H1 (cell line): ENCODE results near the gene CDC42SE2. TPM values are rescaled to one million over a fixed set of nuclear protein-coding genes. Genes with fewer than 3 reads are reported as not detected.
A peak's percentile ranks its signal among the peaks of the same experiment; 100 is the strongest.

Source experiments
- ASH2L ChIP-seq: fragments of 200-600, 300-600 bp; sonication (generic); IDR thresholded peaks from one replicate; pipeline ENCODE4 v1.7.1; 2017; ENCODE audit warnings: low read length
- BACH1 ChIP-seq: IDR thresholded peaks from 2 replicates; pipeline ENCODE4 v1.6.1; 2012; ENCODE audit warnings: low read length, improper control_type of control experiment
- CREB1 ChIP-seq: IDR thresholded peaks from 2 replicates; pipeline ENCODE4 v1.6.1; 2012; ENCODE audit warnings: inconsistent platforms
- CTBP2 ChIP-seq: IDR thresholded peaks from 2 replicates; pipeline ENCODE4 v1.7.0; 2011; ENCODE audit warnings: borderline replicate concordance, mild to moderate bottlenecking, moderate library complexity, mixed read lengths, low read length; ENCODE audit not compliant: insufficient read depth, insufficient read length
- E2F6 ChIP-seq: IDR thresholded peaks from 2 replicates; pipeline ENCODE4 v1.6.1; 2012; ENCODE audit warnings: inconsistent platforms
- FOSL1 ChIP-seq: IDR thresholded peaks from 2 replicates; pipeline ENCODE4 v1.6.1; 2011; ENCODE audit warnings: mild to moderate bottlenecking, low read depth, low read length, moderate library complexity; ENCODE audit not compliant: insufficient read depth
- GABPA ChIP-seq: IDR thresholded peaks from 2 replicates; pipeline ENCODE4 v1.6.1; 2011; ENCODE audit warnings: mild to moderate bottlenecking, low read length, moderate library complexity, borderline replicate concordance; ENCODE audit not compliant: insufficient read depth
- GTF2F1 ChIP-seq: IDR thresholded peaks from 2 replicates; pipeline ENCODE4 v1.6.1; 2012; ENCODE audit warnings: low read depth, low read length, improper control_type of control experiment, borderline replicate concordance
- HDAC2 ChIP-seq, 2 experiments: fragments of 300-600 bp in 1 of 2; sonication (generic) in 1 of 2; IDR thresholded peaks; 2 replicates each; pipeline ENCODE4 v1.6.1; 2011 to 2012; ENCODE audit warnings: low read depth in 2 of 2, low read length in 2 of 2, mild to moderate bottlenecking in 2 of 2, moderate library complexity in 2 of 2, borderline replicate concordance in 1 of 2, inconsistent platforms in 1 of 2
- HDAC6 ChIP-seq: IDR thresholded peaks from one replicate; pipeline ENCODE4 v1.7.1; 2012; ENCODE audit warnings: low read depth, mild to moderate bottlenecking, inconsistent platforms, low read length, moderate library complexity
- JUN ChIP-seq: IDR thresholded peaks from 2 replicates; pipeline ENCODE4 v1.6.1; 2011; ENCODE audit warnings: low read depth, mild to moderate bottlenecking, improper control_type of control experiment, low read length
- KDM4A ChIP-seq: IDR thresholded peaks from one replicate; pipeline ENCODE4 v1.7.1; 2012; ENCODE audit warnings: low read depth, mild to moderate bottlenecking, moderate library complexity, low read length, inconsistent platforms; ENCODE audit not compliant: severe bottlenecking
- MAX ChIP-seq: IDR thresholded peaks from 2 replicates; pipeline ENCODE4 v1.6.1; 2012; ENCODE audit warnings: inconsistent platforms
- NRF1 ChIP-seq: IDR thresholded peaks from 2 replicates; pipeline ENCODE4 v1.6.1; 2011; ENCODE audit warnings: mild to moderate bottlenecking, low read depth, low read length, improper control_type of control experiment
- PHF8 ChIP-seq: fragments of 200-600 bp; sonication (generic); conservative IDR thresholded peaks from 2 replicates; pipeline ENCODE4 v1.7.1; 2012; ENCODE audit warnings: low read depth, mild to moderate bottlenecking, inconsistent platforms, low read length, moderate library complexity
- POLR2A ChIP-seq, 2 experiments: IDR thresholded peaks; 1 replicate in 1 of 2; 2 replicates in 1 of 2; pipeline ENCODE4 v1.6.1; 2011; ENCODE audit warnings: low read depth in 2 of 2, low read length in 2 of 2, mild to moderate bottlenecking in 2 of 2; ENCODE audit errors: control extremely low read depth in 1 of 2
- POLR2AphosphoS5 ChIP-seq: IDR thresholded peaks from 2 replicates; pipeline ENCODE4 v1.6.1; 2011; ENCODE audit warnings: low read depth, low read length
- RBBP5 ChIP-seq: IDR thresholded peaks from 2 replicates; pipeline ENCODE4 v1.7.1; 2012; ENCODE audit warnings: low read depth, mild to moderate bottlenecking, inconsistent platforms, low read length, moderate library complexity, borderline replicate concordance
- SP1 ChIP-seq: IDR thresholded peaks from 2 replicates; pipeline ENCODE4 v1.6.1; 2011; ENCODE audit warnings: low read depth, low read length
- SP4 ChIP-seq: IDR thresholded peaks from 2 replicates; pipeline ENCODE4 v1.6.1; 2012; ENCODE audit warnings: low read length, inconsistent platforms
- SRF ChIP-seq: IDR thresholded peaks from 2 replicates; pipeline ENCODE4 v1.6.1; 2011; ENCODE audit warnings: mild to moderate bottlenecking, low read depth, low read length, moderate library complexity
- SUZ12 ChIP-seq: fragments of 200-600 bp; sonication (generic); IDR thresholded peaks from 2 replicates; pipeline ENCODE4 v1.6.1; 2012; ENCODE audit warnings: mild to moderate bottlenecking, inconsistent platforms, low read length, moderate library complexity, mixed read lengths
- TBP ChIP-seq: IDR thresholded peaks from 2 replicates; pipeline ENCODE4 v1.6.1; 2011; ENCODE audit warnings: low read depth, low read length, improper control_type of control experiment
- YY1 ChIP-seq: IDR thresholded peaks from 2 replicates; pipeline ENCODE4 v1.6.1; 2011; ENCODE audit warnings: low read depth, mild to moderate bottlenecking, low read length
- polyA plus RNA-seq, 7 experiments: library from polyadenylated mRNA; depleted of rRNA in 3 of 7; stranded (reverse) in 5 of 7; unstranded in 2 of 7; fragments of >200 nt in 5 of 7; fragments of 200-250 nt in 2 of 7; gene quantifications; 1 replicate in 5 of 7; 2 replicates in 1 of 7; 4 replicates in 1 of 7; pipeline versions ENCODE4 v1.2.1 to v1.2.3, GENCODE V29; 2011 to 2013; ENCODE audit warnings: missing spikeins in 2 of 7, mixed read lengths in 2 of 7
- total RNA-seq: library from RNA; stranded (reverse); fragmentation: NEBNext Ultra II Directional; extraction: Animal tissue kit (Norgen Biotek cat#: 25700); gene quantifications from 2 replicates; pipeline ENCODE4 v1.2.1, GENCODE V29; 2021

CDC42SE2 gene
- total and polyA plus RNA-seq, 2 of the 8 experiments (the other 6 are each of a cell fraction or from before 2014, with no cell fraction given) = 16.7 to 30.8 TPM

GRCh38 chr5:131263648-131264450 is at the start of gene CDC42SE2 (continued):
- TF ChIP-seq E2F6 = no peak
- peak; percentile 10; the same call in 1 of the 2 replicates for TF ChIP-seq SP1
- 0 out of 2 replicates have a peak, but pooled peaks have one; percentile 16 for TF ChIP-seq BACH1
- TF ChIP-seq YY1 = peak; percentile 11; the same call in 1 of the 2 replicates
- TF ChIP-seq RBBP5 = peak; percentile 99
- peak; percentile 97 for TF ChIP-seq CTBP2
- TF ChIP-seq KDM4A = peak; percentile 97
- peak; percentile 41; the same call in 1 of the 2 replicates for TF ChIP-seq NRF1
- TF ChIP-seq POLR2A (IDR thresholded peaks at IDR 0.05; ENCODE audit: control extremely low read depth in 1 of 2, low read depth in 2 of 2, low read length in 2 of 2) = peak; percentile 81 to 85
- no peak for TF ChIP-seq GTF2F1
- no peak for TF ChIP-seq SRF
- TF ChIP-seq HDAC6 = no peak
- peak; percentile 70; the same call in 1 of the 2 replicates for TF ChIP-seq FOSL1
- TF ChIP-seq JUN = no peak
- peak; percentile 44; the same call in 1 of the 2 replicates for TF ChIP-seq SUZ12
- TF ChIP-seq PHF8 = peak; percentile 92
- TF ChIP-seq MAX = peak; percentile 50
- peak; percentile 99 for TF ChIP-seq ASH2L
- TF ChIP-seq HDAC2 (IDR thresholded peaks at IDR 0.05; ENCODE audit: borderline replicate concordance in 1 of 2, low read depth in 2 of 2, low read length in 2 of 2) = 0 out of 4 replicates have a peak, but pooled peaks of 1 of the 2 experiments have one; percentile 45
- peak; percentile 61; the same call in 1 of the 2 replicates for TF ChIP-seq TBP
- no peak for TF ChIP-seq SP4
- peak; percentile 87 for TF ChIP-seq POLR2AphosphoS5
- no peak for TF ChIP-seq CREB1
- TF ChIP-seq GABPA = 0 out of 2 replicates have a peak, but pooled peaks have one; percentile 37
